ENCODE data around the gene BRI3.

BRI3 gene

GRCh38 chr7:98252425-98253054, 28.9 kb upstream of the BRI3 start:
- no peak for DNase-seq (ENCODE audit: low read depth in 1 of 2, low spot score in 1 of 2)

GRCh38 chr7:98254516-98254915, 27.0 kb upstream of the BRI3 start:
- DNase-seq (ENCODE audit: low read depth in 1 of 2, low spot score in 1 of 2): no peak

GRCh38 chr7:98254951-98255610, 26.4 kb upstream of the BRI3 start:
- DNase-seq (ENCODE audit: low read depth in 1 of 2, low spot score in 1 of 2): no peak

GRCh38 chr7:98256431-98256830, 25.1 kb upstream of the BRI3 start:
- DNase-seq (ENCODE audit: low read depth in 1 of 2, low spot score in 1 of 2): no peak

- no peak for DNase-seq (ENCODE audit: low read depth in 1 of 2, low spot score in 1 of 2)
Measured at GRCh38 chr7:98257701-98258100, 23.8 kb upstream of the BRI3 start.

GRCh38 chr7:98265841-98266271, 15.6 kb upstream of the BRI3 start:
- DNase-seq (ENCODE audit: low read depth in 1 of 2, low spot score in 1 of 2): no peak

GRCh38 chr7:98266840-98267239, 14.6 kb upstream of the BRI3 start:
- no peak for DNase-seq (ENCODE audit: low read depth in 1 of 2, low spot score in 1 of 2)

- DNase-seq (ENCODE audit: low read depth in 1 of 2, low spot score in 1 of 2): no peak
Measured at GRCh38 chr7:98267303-98267702, 14.2 kb upstream of the BRI3 start.

GRCh38 chr7:98276241-98276761, 5.2 kb upstream of the BRI3 start:
- DNase-seq (ENCODE audit: low read depth in 1 of 2, low spot score in 1 of 2): no peak

GRCh38 chr7:98278408-98278807, 3.1 kb upstream of the BRI3 start:
- no peak for DNase-seq (ENCODE audit: low read depth in 1 of 2, low spot score in 1 of 2)

GRCh38 chr7:98278936-98279335, 2.5 kb upstream of the BRI3 start:
- no peak for DNase-seq (ENCODE audit: low read depth in 1 of 2, low spot score in 1 of 2)

GRCh38 chr7:98280296-98280695, 1.2 kb upstream of the BRI3 start:
- DNase-seq (ENCODE audit: low read depth in 1 of 2, low spot score in 1 of 2): no peak

GRCh38 chr7:98281757-98282606, 496 bp downstream of the BRI3 start:
- DNase-seq (ENCODE audit: low read depth in 1 of 2, low spot score in 1 of 2): no peak

GRCh38 chr7:98282703-98283102, 1.2 kb downstream of the BRI3 start:
- DNase-seq (ENCODE audit: low read depth in 1 of 2, low spot score in 1 of 2): no peak

GRCh38 chr7:98283127-98283886, 1.8 kb downstream of the BRI3 start:
- no peak for DNase-seq (ENCODE audit: low read depth in 1 of 2, low spot score in 1 of 2)

GRCh38 chr7:98283887-98284222, 2.4 kb downstream of the BRI3 start:
- DNase-seq (ENCODE audit: low read depth in 1 of 2, low spot score in 1 of 2): no peak

- no peak for DNase-seq (ENCODE audit: low read depth in 1 of 2, low spot score in 1 of 2)
Measured at GRCh38 chr7:98284335-98285036, 3.0 kb downstream of the BRI3 start.

GRCh38 chr7:98285157-98286092, 3.9 kb downstream of the BRI3 start:
- DNase-seq (ENCODE audit: low read depth in 1 of 2, low spot score in 1 of 2): no peak

- no peak for DNase-seq (ENCODE audit: low read depth in 1 of 2, low spot score in 1 of 2)
Measured at GRCh38 chr7:98286093-98286539, 4.6 kb downstream of the BRI3 start.
